ENCODE measurements around the gene SH2D3C.

Gene SH2D3C

DNA sequence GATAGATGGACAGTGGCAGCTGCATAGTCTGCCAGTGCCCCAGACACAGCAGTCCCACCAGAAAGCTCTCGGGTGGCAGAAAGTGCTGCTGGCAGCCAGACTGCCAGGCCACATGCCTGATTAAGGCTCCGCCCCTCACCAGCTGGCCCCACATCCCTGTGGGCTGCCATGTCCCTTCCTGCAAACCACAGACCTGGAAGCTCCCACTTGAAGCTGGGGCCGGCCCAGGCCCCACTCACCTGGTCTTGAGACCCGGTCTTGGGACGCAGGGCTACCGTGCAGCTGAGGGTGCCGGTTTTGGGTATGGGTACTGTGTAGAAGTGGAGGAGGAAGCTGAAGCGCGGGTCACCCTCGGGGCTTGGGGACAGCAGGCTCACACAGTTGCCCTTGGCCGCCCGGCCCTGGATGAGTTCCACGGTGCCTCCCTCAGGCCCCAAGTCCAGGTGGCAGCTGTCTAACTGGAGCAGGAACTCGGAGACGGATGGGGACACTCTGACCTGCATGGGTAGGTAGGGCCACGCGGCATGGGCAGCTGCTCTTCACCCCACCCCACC is 39.5 kb upstream of the SH2D3C start:
- Histone ChIP-seq H3K9me3 (ENCODE audit: control insufficient read depth, insufficient read depth, low read length) (no peaks in the 10 kb centered on the region), H4K20me1 (ENCODE audit: control insufficient read depth, insufficient read depth, low read depth, low read length) (no peaks in the 10 kb centered on the region), H3K27me3 (ENCODE audit: control insufficient read depth, low read length) (no peaks in the 10 kb centered on the region), H3K4me3 (ENCODE audit: low read length) (no peak overlapping the region), H3K9me2 (replicated peaks; ENCODE audit: control insufficient read depth, low read length) (no peaks in the 10 kb centered on the region), H3K4me1 (ENCODE audit: control insufficient read depth, low read length) (no peaks in the 10 kb centered on the region), H3K27ac (ENCODE audit: low read depth, low read length) (no peak overlapping the region), H3K79me2 (ENCODE audit: control insufficient read depth, low read length) (no peaks in the 10 kb centered on the region), H3F3A (ENCODE audit: control insufficient read depth, insufficient read depth) (peaks cover 10% of the 10 kb centered on the region), H3K36me3 (ENCODE audit: control insufficient read depth, low read length) (peaks cover 21% of the 10 kb centered on the region), H3K4me2 (ENCODE audit: low read length) (no peak overlapping the region)
- TF ChIP-seq CTCF (IDR thresholded peaks at IDR 0.05; ENCODE audit: low read depth, low read length, poor library complexity, severe bottlenecking) (no peak), EZH2phosphoT487 (IDR thresholded peaks at IDR 0.05; ENCODE audit: borderline replicate concordance, low read length) (no peak)

DNA sequence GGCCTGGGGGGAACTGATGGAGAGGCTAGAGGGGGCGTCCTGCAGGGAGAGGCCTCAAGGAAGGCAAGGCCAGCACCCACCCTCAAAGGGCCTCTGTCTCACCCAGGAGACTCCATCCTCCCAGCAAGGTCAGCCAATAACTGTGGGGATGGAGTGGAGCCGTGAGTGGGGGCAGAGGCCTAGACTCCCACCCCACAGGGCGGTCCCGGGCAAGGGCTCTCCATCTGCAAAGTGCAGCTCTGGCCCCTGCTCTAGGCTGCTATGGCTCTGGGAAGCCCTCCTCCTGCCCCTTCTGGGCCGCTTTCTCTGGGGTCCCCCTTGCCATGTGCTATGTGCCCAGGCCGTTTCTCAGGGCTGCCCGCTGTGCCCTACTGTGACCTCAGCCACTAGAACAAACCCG is 38.3 kb upstream of the SH2D3C start:
- no peak overlapping the region for H3K4me2 ChIP-seq (ENCODE audit: low read length)
- no peaks in the 10 kb centered on the region for H3K9me3 ChIP-seq (ENCODE audit: control insufficient read depth, insufficient read depth, low read length)
- no peaks in the 10 kb centered on the region for H3F3A ChIP-seq (ENCODE audit: control insufficient read depth, insufficient read depth)
- no peaks in the 10 kb centered on the region for H3K27me3 ChIP-seq (ENCODE audit: control insufficient read depth, low read length)
- no peaks in the 10 kb centered on the region for H3K79me2 ChIP-seq (ENCODE audit: control insufficient read depth, low read length)
- H4K20me1 ChIP-seq (ENCODE audit: control insufficient read depth, insufficient read depth, low read depth, low read length) = no peaks in the 10 kb centered on the region
- no peak overlapping the region for H3K4me3 ChIP-seq (ENCODE audit: low read length)
- H3K36me3 ChIP-seq (ENCODE audit: control insufficient read depth, low read length) = peaks cover 32% of the 10 kb centered on the region
- no peak overlapping the region for H3K27ac ChIP-seq (ENCODE audit: low read depth, low read length)
- no peak for TF ChIP-seq EZH2phosphoT487 (IDR thresholded peaks at IDR 0.05; ENCODE audit: borderline replicate concordance, low read length)
- TF ChIP-seq CTCF (IDR thresholded peaks at IDR 0.05; ENCODE audit: low read depth, low read length, poor library complexity, severe bottlenecking) = no peak
- H3K4me1 ChIP-seq (ENCODE audit: control insufficient read depth, low read length) = no peaks in the 10 kb centered on the region
- H3K9me2 ChIP-seq (replicated peaks; ENCODE audit: control insufficient read depth, low read length) = no peaks in the 10 kb centered on the region

GRCh38 chr9:127816362-127816725 is 37.9 kb upstream of the SH2D3C start:
- Histone ChIP-seq H3K4me1 (ENCODE audit: control insufficient read depth, low read length) (no peaks in the 10 kb centered on the region), H3K4me3 (ENCODE audit: low read length) (no peak overlapping the region), H3K36me3 (ENCODE audit: control insufficient read depth, low read length) (peaks cover 33% of the 10 kb centered on the region), H3K4me2 (ENCODE audit: low read length) (no peak overlapping the region), H3K9me2 (replicated peaks; ENCODE audit: control insufficient read depth, low read length) (no peaks in the 10 kb centered on the region), H3K9me3 (ENCODE audit: control insufficient read depth, insufficient read depth, low read length) (no peaks in the 10 kb centered on the region), H3F3A (ENCODE audit: control insufficient read depth, insufficient read depth) (no peaks in the 10 kb centered on the region), H3K27ac (ENCODE audit: low read depth, low read length) (no peak overlapping the region), H4K20me1 (ENCODE audit: control insufficient read depth, insufficient read depth, low read depth, low read length) (no peaks in the 10 kb centered on the region), H3K27me3 (ENCODE audit: control insufficient read depth, low read length) (no peaks in the 10 kb centered on the region), H3K79me2 (ENCODE audit: control insufficient read depth, low read length) (no peaks in the 10 kb centered on the region)
- TF ChIP-seq CTCF (IDR thresholded peaks at IDR 0.05; ENCODE audit: low read depth, low read length, poor library complexity, severe bottlenecking) = no peak
- no peak for TF ChIP-seq EZH2phosphoT487 (IDR thresholded peaks at IDR 0.05; ENCODE audit: borderline replicate concordance, low read length)

Measured in DOHH2 (cell line).